Activated CD4-positive, alpha-beta memory T cell treated with anti-CD3 and anti-CD28 coated beads, Interleukin-2, amount 10 ng/mL, durations not matched to agents 7 days and 5 days (primary cell): ENCODE data around the gene ARAP1. TPM values are rescaled to one million over a fixed set of nuclear protein-coding genes. Genes with fewer than 3 reads are reported as not detected.
A peak's percentile ranks its signal among the peaks of the same experiment; 100 is the strongest.

ENCODE experiments used
- CTCF ChIA-PET: fragments of 350-600 bp; sonication (Branson Sonifier 250); formaldehyde crosslinking; loops from one replicate; lab custom pipeline; 2021; ENCODE audit warnings: antibody characterized with exemption, inconsistent platforms; lab: Charles Lee
- POLR2A ChIA-PET: fragments of 350-600 bp; sonication (Branson Sonifier 250); formaldehyde crosslinking; loops from one replicate; lab custom pipeline; 2021; ENCODE audit warnings: antibody characterized with exemption; lab: Charles Lee
- DNase-seq: peaks from one replicate; pipeline ENCODE4 v3.0.0-alpha.2; 2020
- H3K27ac Mint-ChIP-seq: one replicate; pipeline ENCODE4 v1.8.0; 2021; ENCODE audit warnings: mild to moderate bottlenecking, mixed read lengths
- H3K27me3 Mint-ChIP-seq: one replicate; pipeline ENCODE4 v1.8.0; 2021; ENCODE audit warnings: mixed read lengths
- H3K36me3 Mint-ChIP-seq: one replicate; pipeline ENCODE4 v1.8.0; 2021; ENCODE audit warnings: low read depth, mixed read lengths
- H3K4me1 Mint-ChIP-seq: one replicate; pipeline ENCODE4 v1.8.0; 2021; ENCODE audit warnings: mixed read lengths
- H3K4me3 Mint-ChIP-seq: one replicate; pipeline ENCODE4 v1.8.0; 2021; ENCODE audit warnings: mild to moderate bottlenecking, mixed read lengths
- H3K9me3 Mint-ChIP-seq: one replicate; pipeline ENCODE4 v1.8.0; 2021; ENCODE audit warnings: mixed read lengths
- total RNA-seq, 2 experiments: library from RNA; stranded (reverse); gene quantifications; one replicate each; pipeline ENCODE4 v1.2.3, GENCODE V29; 2021

ARAP1 gene
- total RNA-seq, 2 experiments from 2014 or later = 108 to 109 TPM

- Mint-ChIP-seq H3K4me1 (peaks cover 15% of the 10 kb centered on the region), H3K36me3 (peaks cover 20% of the 10 kb centered on the region), H3K9me3 (peaks cover 3% of the 10 kb centered on the region), H3K27me3 (no peaks in the 10 kb centered on the region), H3K27ac (no peak overlapping the region), H3K4me3 (no peak overlapping the region)
- no peak for DNase-seq
- POLR2A ChIA-PET = interaction anchor here (1.0 to 1.5 kb wide), 3 partner anchors 11 to 54 kb away, joined by 3 to 7 read pairs (median 4); no protein-coding TSS in a partner anchor
- CTCF ChIA-PET = interaction anchor here (1.0 to 2.0 kb wide), 3 partner anchors 14 to 261 kb away, joined by 3 to 6 read pairs (median 4); no protein-coding TSS in a partner anchor
These were observed 19.9 kb downstream of the ARAP1 start for GRCh38 chr11:72732329-72732728.

GRCh38 chr11:72730737-72731136, 21.5 kb downstream of the ARAP1 start:
- H3K9me3 Mint-ChIP-seq = peaks cover 3% of the 10 kb centered on the region
- no peaks in the 10 kb centered on the region for H3K27me3 Mint-ChIP-seq
- CTCF ChIA-PET = interaction anchor here (2.0 kb wide), 1 partner anchor 16 kb away, joined by 4 read pairs; no protein-coding TSS in a partner anchor
- no peak overlapping the region for H3K27ac Mint-ChIP-seq
- POLR2A ChIA-PET = interaction anchor here (0.7 to 1.3 kb wide), 2 partner anchors 9 to 85 kb away, joined by 3 to 7 read pairs; no protein-coding TSS in a partner anchor
- no peak overlapping the region for H3K4me3 Mint-ChIP-seq
- peaks cover 2% of the 10 kb centered on the region for H3K4me1 Mint-ChIP-seq
- no peak for DNase-seq
- peaks cover 23% of the 10 kb centered on the region for H3K36me3 Mint-ChIP-seq

DNA sequence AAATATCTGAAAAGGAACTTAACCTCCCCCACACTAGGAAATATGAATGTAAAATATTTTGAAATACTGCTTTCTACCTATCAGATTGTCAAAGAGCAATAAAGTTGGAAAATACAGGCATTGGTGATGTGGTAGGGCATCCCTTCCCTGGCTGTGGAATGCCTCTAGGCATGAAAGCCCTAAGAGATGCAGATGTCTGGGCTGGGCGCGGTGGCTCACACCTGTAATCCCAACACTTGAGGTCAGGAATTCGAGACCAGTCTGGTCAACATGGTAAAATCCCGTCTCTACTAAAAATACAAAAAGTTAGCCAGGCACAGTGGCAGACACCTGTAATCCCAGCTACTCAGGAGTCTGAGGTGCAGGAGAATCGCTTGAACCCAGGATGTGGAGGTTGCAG, 22.0 kb downstream of the ARAP1 start:
- peaks cover 28% of the 10 kb centered on the region for H3K36me3 Mint-ChIP-seq
- POLR2A ChIA-PET = interaction anchor here (0.7 kb wide), 1 partner anchor 86 kb away, joined by 3 read pairs; no protein-coding TSS in a partner anchor
- H3K4me3 Mint-ChIP-seq = no peak overlapping the region
- H3K27me3 Mint-ChIP-seq = no peaks in the 10 kb centered on the region
- CTCF ChIA-PET = interaction anchor here (0.8 kb wide), 1 partner anchor 82 kb away, joined by 4 read pairs; no protein-coding TSS in a partner anchor
- DNase-seq = no peak
- H3K9me3 Mint-ChIP-seq = peaks cover 3% of the 10 kb centered on the region
- no peak overlapping the region for H3K27ac Mint-ChIP-seq
- H3K4me1 Mint-ChIP-seq = peaks cover 5% of the 10 kb centered on the region

DNA sequence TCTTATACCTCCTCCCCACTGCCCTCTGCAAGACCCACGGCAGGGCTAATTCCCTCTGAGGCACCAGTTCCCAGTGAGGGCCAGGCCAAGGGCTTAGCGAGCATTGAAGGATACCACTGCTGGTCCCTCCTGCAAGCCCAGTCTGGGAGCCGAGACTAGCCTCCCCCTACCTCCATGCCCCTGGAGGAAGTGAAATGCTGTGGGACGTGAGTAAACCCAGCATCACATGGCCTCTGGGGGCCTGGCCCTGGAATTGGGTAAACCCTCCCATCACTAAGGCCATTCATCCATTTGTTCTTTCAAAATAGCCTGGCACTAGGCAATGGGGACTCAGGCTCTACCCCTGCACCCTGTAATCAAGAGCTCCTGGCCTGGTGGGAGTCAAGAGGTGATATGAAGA, 24.7 kb downstream of the ARAP1 start:
- Mint-ChIP-seq H3K9me3 (peaks cover 3% of the 10 kb centered on the region), H3K4me1 (peaks cover 20% of the 10 kb centered on the region), H3K27me3 (no peaks in the 10 kb centered on the region), H3K4me3 (no peak overlapping the region), H3K36me3 (peaks cover 26% of the 10 kb centered on the region), H3K27ac (no peak overlapping the region)
- ChIA-PET CTCF (interaction anchor here (0.8 to 4.3 kb wide), 4 partner anchors 9 to 450 kb away, joined by 3 to 70 read pairs (median 3); partner anchors contain the start of gene STARD10), POLR2A (interaction anchor here (0.8 to 1.3 kb wide), 2 partner anchors 11 to 67 kb away, joined by 3 read pairs; partner anchors contain the start of gene STARD10)
- no peak for DNase-seq

DNA sequence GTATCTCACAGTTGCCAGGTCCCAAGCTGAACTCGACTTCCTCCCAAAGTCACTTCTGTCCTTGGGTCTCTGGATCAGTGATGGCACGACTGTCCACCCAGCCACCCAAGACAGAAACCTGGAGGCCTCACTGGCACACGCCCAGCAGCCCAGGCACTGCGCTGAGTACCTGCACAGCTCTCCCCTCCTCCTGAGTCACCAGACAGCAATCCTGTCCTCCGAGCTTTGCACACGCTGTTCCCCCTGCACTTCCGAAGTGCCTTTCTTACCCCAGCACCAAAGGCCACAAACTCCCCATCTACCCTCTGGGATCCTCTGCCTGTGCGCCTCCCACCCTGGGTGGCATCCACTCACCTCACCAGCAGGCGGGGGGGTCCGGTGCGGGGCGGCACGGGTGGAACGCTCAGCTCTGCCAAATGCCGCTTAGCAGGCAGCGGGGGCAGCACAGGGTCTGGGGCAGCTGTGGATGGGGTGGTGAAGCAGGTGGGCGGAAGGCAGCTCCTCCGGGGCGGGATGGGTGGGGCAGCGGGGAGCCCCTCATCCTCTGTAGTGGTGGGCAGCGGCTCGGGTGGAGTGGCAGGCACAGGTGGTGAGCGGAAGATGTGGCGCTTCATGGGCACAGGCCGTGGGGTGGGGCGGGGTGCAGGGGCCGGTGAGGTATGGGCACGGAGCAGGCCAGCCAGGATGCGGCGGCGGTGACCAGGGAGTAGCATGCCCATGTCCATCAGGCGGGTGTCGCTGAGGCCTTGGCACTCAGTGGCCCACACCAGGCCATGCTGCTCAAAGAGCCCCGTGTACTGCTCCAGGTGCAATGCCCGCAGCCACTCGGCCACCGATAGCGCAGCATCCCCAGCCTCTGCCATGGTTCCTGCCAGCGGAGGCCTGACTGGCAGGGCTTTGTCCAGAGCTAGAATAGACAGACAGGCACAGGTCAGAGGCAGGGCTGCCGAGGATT, 25.7 kb downstream of the ARAP1 start:
- peaks cover 25% of the 10 kb centered on the region for H3K4me1 Mint-ChIP-seq
- no peaks in the 10 kb centered on the region for H3K27me3 Mint-ChIP-seq
- H3K4me3 Mint-ChIP-seq = no peak overlapping the region
- H3K9me3 Mint-ChIP-seq = peaks cover 3% of the 10 kb centered on the region
- DNase-seq = no peak
- peaks cover 26% of the 10 kb centered on the region for H3K36me3 Mint-ChIP-seq
- no peak overlapping the region for H3K27ac Mint-ChIP-seq
- ChIA-PET POLR2A (interaction anchor here (1.2 kb wide), 1 partner anchor 87 kb away, joined by 5 read pairs; no protein-coding TSS in a partner anchor), CTCF (interaction anchor here (1.1 to 4.3 kb wide), 5 partner anchors 10 to 416 kb away, joined by 3 to 70 read pairs (median 10); partner anchors contain the start of genes FCHSD2 and STARD10)

GRCh38 chr11:72725724-72726028, 26.5 kb downstream of the ARAP1 start:
- Mint-ChIP-seq H3K27me3 (no peaks in the 10 kb centered on the region), H3K4me1 (peaks cover 33% of the 10 kb centered on the region), H3K36me3 (peaks cover 23% of the 10 kb centered on the region), H3K9me3 (no peaks in the 10 kb centered on the region), H3K27ac (peak overlapping the region; percentile 61), H3K4me3 (no peak overlapping the region)
- no peak for DNase-seq
- POLR2A ChIA-PET = interaction anchor here (0.7 to 1.3 kb wide), 11 partner anchors 27 to 452 kb away, joined by 3 to 9 read pairs (median 4); partner anchors contain the start of genes ARAP1, ATG16L2 and STARD10
- CTCF ChIA-PET = interaction anchor here (0.7 to 4.3 kb wide), 29 partner anchors 8 to 459 kb away, joined by 3 to 70 read pairs (median 5); partner anchors contain the start of genes ATG16L2, FCHSD2 and STARD10

DNA sequence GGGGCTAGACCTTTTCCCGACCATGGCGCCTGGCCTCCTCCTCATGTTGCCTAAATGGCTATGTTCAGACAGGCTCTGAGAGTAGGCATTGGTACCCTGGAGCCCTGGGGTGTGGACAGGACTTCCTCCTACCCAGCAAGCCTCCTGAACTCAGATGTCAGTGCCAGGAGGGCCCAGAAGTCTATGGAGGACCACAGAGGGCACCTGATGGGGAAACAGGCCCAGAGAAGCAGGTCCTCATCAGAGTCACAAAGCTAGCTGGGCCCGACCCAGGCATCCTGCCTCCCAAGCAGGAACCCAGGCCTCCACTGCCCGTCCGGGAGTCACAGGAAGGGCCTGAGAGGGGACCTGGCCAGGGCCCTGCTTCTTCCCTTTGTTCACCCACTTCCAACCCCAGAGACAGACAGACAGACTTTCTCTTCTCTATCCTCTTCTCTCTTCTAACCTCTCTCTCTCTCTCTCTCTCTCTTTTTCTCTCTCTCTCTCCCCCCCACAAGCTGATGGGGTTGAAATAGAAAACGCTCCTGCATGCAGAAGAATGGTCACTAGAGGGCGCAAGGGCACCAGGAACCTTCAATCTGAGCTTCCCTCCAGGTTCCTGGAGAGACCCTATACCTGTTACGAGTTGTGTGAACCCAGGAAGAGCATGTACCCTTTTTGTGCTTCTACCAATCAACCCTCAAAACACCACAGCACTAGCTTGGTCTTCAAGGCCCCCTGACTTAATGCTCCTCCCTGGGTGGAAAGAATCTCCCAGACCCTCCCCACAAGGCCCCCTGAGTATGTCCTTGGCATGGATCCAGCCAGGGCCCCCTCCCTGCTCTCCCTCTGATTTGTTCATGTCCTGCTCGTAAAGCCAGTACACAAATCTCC, 27.1 kb downstream of the ARAP1 start:
- CTCF ChIA-PET = interaction anchor here (0.6 to 4.3 kb wide), 34 partner anchors 9 to 460 kb away, joined by 3 to 70 read pairs (median 4); partner anchors contain the start of genes ATG16L2, FCHSD2 and STARD10
- POLR2A ChIA-PET = interaction anchor here (0.7 to 1.3 kb wide), 12 partner anchors 28 to 453 kb away, joined by 3 to 9 read pairs (median 4); partner anchors contain the start of genes ARAP1, ATG16L2, FCHSD2 and STARD10
- Mint-ChIP-seq H3K36me3 (peaks cover 28% of the 10 kb centered on the region), H3K4me3 (no peak overlapping the region), H3K9me3 (no peaks in the 10 kb centered on the region), H3K4me1 (peaks cover 39% of the 10 kb centered on the region), H3K27me3 (no peaks in the 10 kb centered on the region), H3K27ac (peak overlapping the region; percentile 61)
- DNase-seq = peak; percentile 83

- Mint-ChIP-seq H3K4me3 (no peak overlapping the region), H3K27me3 (no peaks in the 10 kb centered on the region), H3K27ac (peak overlapping the region; percentile 34), H3K9me3 (no peaks in the 10 kb centered on the region), H3K36me3 (peaks cover 36% of the 10 kb centered on the region), H3K4me1 (peaks cover 49% of the 10 kb centered on the region)
- POLR2A ChIA-PET = interaction anchor here (0.9 to 3.4 kb wide), 4 partner anchors 70 to 92 kb away, joined by 3 to 24 read pairs (median 10); partner anchors contain the start of gene ATG16L2
- DNase-seq = no peak
- CTCF ChIA-PET = interaction anchor here (1.2 to 4.1 kb wide), 6 partner anchors 20 to 454 kb away, joined by 4 to 35 read pairs (median 11); partner anchors contain the start of gene STARD10
These were observed 28.1 kb downstream of the ARAP1 start for GRCh38 chr11:72724021-72724551.

- Mint-ChIP-seq H3K4me3 (no peak overlapping the region), H3K9me3 (no peaks in the 10 kb centered on the region), H3K27me3 (no peaks in the 10 kb centered on the region), H3K36me3 (peaks cover 38% of the 10 kb centered on the region), H3K4me1 (peaks cover 55% of the 10 kb centered on the region), H3K27ac (peak overlapping the region; percentile 86)
- POLR2A ChIA-PET = interaction anchor here (0.8 to 3.4 kb wide), 4 partner anchors 71 to 105 kb away, joined by 3 to 24 read pairs (median 10); partner anchors contain the start of gene ATG16L2
- DNase-seq = no peak
- CTCF ChIA-PET = interaction anchor here (1.0 to 4.1 kb wide), 6 partner anchors 13 to 455 kb away, joined by 3 to 35 read pairs (median 10); partner anchors contain the start of gene STARD10
These were observed 28.7 kb downstream of the ARAP1 start for GRCh38 chr11:72723508-72723907.

- ChIA-PET CTCF (interaction anchor here (0.9 to 4.1 kb wide), 8 partner anchors 14 to 91 kb away, joined by 3 to 29 read pairs (median 6); partner anchors contain the start of gene STARD10), POLR2A (interaction anchor here (0.6 to 3.4 kb wide), 15 partner anchors 9 to 443 kb away, joined by 3 to 24 read pairs (median 4); partner anchors contain the start of genes ATG16L2 and STARD10)
- DNase-seq = peak; percentile 90
- peak overlapping the region; percentile 89 for H3K4me3 Mint-ChIP-seq
- no peaks in the 10 kb centered on the region for H3K9me3 Mint-ChIP-seq
- no peaks in the 10 kb centered on the region for H3K27me3 Mint-ChIP-seq
- peaks cover 39% of the 10 kb centered on the region for H3K36me3 Mint-ChIP-seq
- H3K4me1 Mint-ChIP-seq = peaks cover 60% of the 10 kb centered on the region
- peak overlapping the region; percentile 86 for H3K27ac Mint-ChIP-seq
These were observed 30.0 kb downstream of the ARAP1 start for GRCh38 chr11:72722050-72722748.
